ENCODE measurements around the gene PKP3.

- TF ChIP-seq, protein P1, sequence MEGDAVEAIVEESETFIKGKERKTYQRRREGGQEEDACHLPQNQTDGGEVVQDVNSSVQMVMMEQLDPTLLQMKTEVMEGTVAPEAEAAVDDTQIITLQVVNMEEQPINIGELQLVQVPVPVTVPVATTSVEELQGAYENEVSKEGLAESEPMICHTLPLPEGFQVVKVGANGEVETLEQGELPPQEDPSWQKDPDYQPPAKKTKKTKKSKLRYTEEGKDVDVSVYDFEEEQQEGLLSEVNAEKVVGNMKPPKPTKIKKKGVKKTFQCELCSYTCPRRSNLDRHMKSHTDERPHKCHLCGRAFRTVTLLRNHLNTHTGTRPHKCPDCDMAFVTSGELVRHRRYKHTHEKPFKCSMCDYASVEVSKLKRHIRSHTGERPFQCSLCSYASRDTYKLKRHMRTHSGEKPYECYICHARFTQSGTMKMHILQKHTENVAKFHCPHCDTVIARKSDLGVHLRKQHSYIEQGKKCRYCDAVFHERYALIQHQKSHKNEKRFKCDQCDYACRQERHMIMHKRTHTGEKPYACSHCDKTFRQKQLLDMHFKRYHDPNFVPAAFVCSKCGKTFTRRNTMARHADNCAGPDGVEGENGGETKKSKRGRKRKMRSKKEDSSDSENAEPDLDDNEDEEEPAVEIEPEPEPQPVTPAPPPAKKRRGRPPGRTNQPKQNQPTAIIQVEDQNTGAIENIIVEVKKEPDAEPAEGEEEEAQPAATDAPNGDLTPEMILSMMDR (IDR thresholded peaks at IDR 0.05), result no peak
- TF ChIP-seq NFE2L2 (conservative IDR thresholded peaks at IDR 0.05; ENCODE audit: low read length) (no peak), HDAC2 (IDR thresholded peaks at IDR 0.05) (no peak), POLR2A (IDR thresholded peaks at IDR 0.05; ENCODE audit: low read length) (no peak), FOSB (CRISPR knock-in tag; IDR thresholded peaks at IDR 0.05) (no peak), CEBPB (IDR thresholded peaks at IDR 0.05) (no peak)
- TF ChIP-seq, protein P2, sequence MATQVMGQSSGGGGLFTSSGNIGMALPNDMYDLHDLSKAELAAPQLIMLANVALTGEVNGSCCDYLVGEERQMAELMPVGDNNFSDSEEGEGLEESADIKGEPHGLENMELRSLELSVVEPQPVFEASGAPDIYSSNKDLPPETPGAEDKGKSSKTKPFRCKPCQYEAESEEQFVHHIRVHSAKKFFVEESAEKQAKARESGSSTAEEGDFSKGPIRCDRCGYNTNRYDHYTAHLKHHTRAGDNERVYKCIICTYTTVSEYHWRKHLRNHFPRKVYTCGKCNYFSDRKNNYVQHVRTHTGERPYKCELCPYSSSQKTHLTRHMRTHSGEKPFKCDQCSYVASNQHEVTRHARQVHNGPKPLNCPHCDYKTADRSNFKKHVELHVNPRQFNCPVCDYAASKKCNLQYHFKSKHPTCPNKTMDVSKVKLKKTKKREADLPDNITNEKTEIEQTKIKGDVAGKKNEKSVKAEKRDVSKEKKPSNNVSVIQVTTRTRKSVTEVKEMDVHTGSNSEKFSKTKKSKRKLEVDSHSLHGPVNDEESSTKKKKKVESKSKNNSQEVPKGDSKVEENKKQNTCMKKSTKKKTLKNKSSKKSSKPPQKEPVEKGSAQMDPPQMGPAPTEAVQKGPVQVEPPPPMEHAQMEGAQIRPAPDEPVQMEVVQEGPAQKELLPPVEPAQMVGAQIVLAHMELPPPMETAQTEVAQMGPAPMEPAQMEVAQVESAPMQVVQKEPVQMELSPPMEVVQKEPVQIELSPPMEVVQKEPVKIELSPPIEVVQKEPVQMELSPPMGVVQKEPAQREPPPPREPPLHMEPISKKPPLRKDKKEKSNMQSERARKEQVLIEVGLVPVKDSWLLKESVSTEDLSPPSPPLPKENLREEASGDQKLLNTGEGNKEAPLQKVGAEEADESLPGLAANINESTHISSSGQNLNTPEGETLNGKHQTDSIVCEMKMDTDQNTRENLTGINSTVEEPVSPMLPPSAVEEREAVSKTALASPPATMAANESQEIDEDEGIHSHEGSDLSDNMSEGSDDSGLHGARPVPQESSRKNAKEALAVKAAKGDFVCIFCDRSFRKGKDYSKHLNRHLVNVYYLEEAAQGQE (IDR thresholded peaks at IDR 0.05), result no peak
- TF ChIP-seq, protein P3, sequence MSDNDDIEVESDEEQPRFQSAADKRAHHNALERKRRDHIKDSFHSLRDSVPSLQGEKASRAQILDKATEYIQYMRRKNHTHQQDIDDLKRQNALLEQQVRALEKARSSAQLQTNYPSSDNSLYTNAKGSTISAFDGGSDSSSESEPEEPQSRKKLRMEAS (IDR thresholded peaks at IDR 0.05), result no peak
Observed at GRCh38 chr11:396511-396947, 2.5 kb downstream of the PKP3 start.
